CD8-positive, alpha-beta memory T cell (primary cell): ENCODE measurements around the gene COL4A1. TPM values are rescaled to one million over a fixed set of nuclear protein-coding genes. Genes with fewer than 3 reads are reported as not detected.

Experiments
- CTCF ChIA-PET: fragments of 350-600 bp; sonication (Branson Sonifier 250); formaldehyde crosslinking; loops from one replicate; lab custom pipeline; 2021; ENCODE audit warnings: antibody characterized with exemption; lab: Charles Lee
- POLR2A ChIA-PET: fragments of 350-600 bp; sonication (Branson Sonifier 250); formaldehyde crosslinking; loops from one replicate; lab custom pipeline; 2021; ENCODE audit warnings: antibody characterized with exemption; lab: Charles Lee
- DNase-seq, 5 donors: peaks; one replicate each; pipeline versions ENCODE4 v3.0.0 to v3.0.0-alpha.2; 2020 to 2022; ENCODE audit warnings: mixed read lengths in 1 of 5
- H3K27ac ChIP-seq: one replicate; pipeline ENCODE4 v1.7.0; 2013; ENCODE audit warnings: low read depth, mild to moderate bottlenecking, low read length, moderate library complexity
- H3K27me3 ChIP-seq: 2 replicates; pipeline ENCODE4 v1.7.0; 2013; ENCODE audit warnings: low read length, mild to moderate bottlenecking; ENCODE audit not compliant: insufficient read depth, poor library complexity, severe bottlenecking
- H3K36me3 ChIP-seq: 2 replicates; pipeline ENCODE4 v1.7.0; 2013; ENCODE audit warnings: mild to moderate bottlenecking, low read length, moderate library complexity; ENCODE audit not compliant: insufficient read depth
- H3K4me1 ChIP-seq: 2 replicates; pipeline ENCODE4 v1.7.0; 2013; ENCODE audit warnings: mild to moderate bottlenecking, low read length, moderate library complexity; ENCODE audit not compliant: insufficient read depth
- H3K4me3 ChIP-seq: 2 replicates; pipeline ENCODE4 v1.7.0; 2013; ENCODE audit warnings: mild to moderate bottlenecking, low read length
- H3K9me3 ChIP-seq: 2 replicates; pipeline ENCODE4 v1.7.0; 2013; ENCODE audit warnings: mild to moderate bottlenecking, low read length
- H3K27ac Mint-ChIP-seq, 8 donors: one replicate each; pipeline ENCODE4 v1.8.0; 2020 to 2021; ENCODE audit warnings: mixed read lengths in 8 of 8, mild to moderate bottlenecking in 6 of 8, inconsistent platforms in 3 of 8, moderate library complexity in 3 of 8
- H3K27me3 Mint-ChIP-seq, 2 donors: one replicate each; pipeline ENCODE4 v1.8.0; 2020 to 2021; ENCODE audit warnings: mixed read lengths in 2 of 2, mild to moderate bottlenecking in 1 of 2, moderate library complexity in 1 of 2
- H3K36me3 Mint-ChIP-seq, 3 donors: one replicate each; pipeline ENCODE4 v1.8.0; 2020 to 2021; ENCODE audit warnings: mixed read lengths in 3 of 3, inconsistent platforms in 1 of 3, mild to moderate bottlenecking in 1 of 3
- H3K4me1 Mint-ChIP-seq, 3 donors: one replicate each; pipeline ENCODE4 v1.8.0; 2020 to 2021; ENCODE audit warnings: mixed read lengths in 3 of 3, inconsistent platforms in 1 of 3, mild to moderate bottlenecking in 1 of 3
- H3K4me3 Mint-ChIP-seq, 7 donors: one replicate each; pipeline ENCODE4 v1.8.0; 2020 to 2021; ENCODE audit warnings: mixed read lengths in 7 of 7, mild to moderate bottlenecking in 6 of 7, moderate library complexity in 4 of 7, inconsistent platforms in 2 of 7
- H3K9me3 Mint-ChIP-seq, 5 donors: one replicate each; pipeline ENCODE4 v1.8.0; 2020 to 2022; ENCODE audit warnings: mixed read lengths in 5 of 5, mild to moderate bottlenecking in 3 of 5, moderate library complexity in 2 of 5, inconsistent platforms in 1 of 5
- polyA plus RNA-seq: library from polyadenylated mRNA; unstranded; fragments of 300-500 nt; fragmentation: Illumina TruSeq; gene quantifications from one replicate; pipeline ENCODE4 v1.2.3, GENCODE V29; 2021
- total RNA-seq, 2 experiments: library from RNA; stranded (reverse); gene quantifications; one replicate each; pipeline ENCODE4 v1.2.3, GENCODE V29; 2021

Gene COL4A1
- total and polyA plus RNA-seq, 3 experiments from 2014 or later = not detected

- no peak overlapping the region for H3K27ac Mint-ChIP-seq
- Histone ChIP-seq H3K4me1 (no peaks in the 10 kb centered on the region), H3K27ac (no peak overlapping the region), H3K27me3 (no peaks in the 10 kb centered on the region), H3K4me3 (no peak overlapping the region), H3K36me3 (no peaks in the 10 kb centered on the region), H3K9me3 (no peaks in the 10 kb centered on the region)
- ChIA-PET POLR2A (no interaction called here), CTCF (no interaction called here)
- peaks cover 7 to 28% (median 11%) of the 10 kb centered on the region in 5 donors for H3K9me3 Mint-ChIP-seq
- no peaks in the 10 kb centered on the region for H3K4me1 Mint-ChIP-seq
- H3K4me3 Mint-ChIP-seq = no peak overlapping the region
- H3K36me3 Mint-ChIP-seq = no peaks in the 10 kb centered on the region
- H3K27me3 Mint-ChIP-seq = no peaks in the 10 kb centered on the region
- no peak for DNase-seq
Observed at GRCh38 chr13:110102053-110102452, 204.9 kb downstream of the COL4A1 start.

- H3K4me3 Mint-ChIP-seq = no peak overlapping the region
- ChIA-PET POLR2A (no interaction called here), CTCF (no interaction called here)
- DNase-seq = no peak
- no peak overlapping the region for H3K27ac Mint-ChIP-seq
- peaks cover 5 to 28% (median 12%) of the 10 kb centered on the region in 5 donors for H3K9me3 Mint-ChIP-seq
- H3K4me3 ChIP-seq = no peak overlapping the region
- H3K27me3 Mint-ChIP-seq = no peaks in the 10 kb centered on the region
- H3K4me1 ChIP-seq = no peaks in the 10 kb centered on the region
- H3K36me3 ChIP-seq = no peaks in the 10 kb centered on the region
- no peak overlapping the region for H3K27ac ChIP-seq
- H3K9me3 ChIP-seq = no peaks in the 10 kb centered on the region
- H3K27me3 ChIP-seq = no peaks in the 10 kb centered on the region
- H3K4me1 Mint-ChIP-seq = no peaks in the 10 kb centered on the region
- no peaks in the 10 kb centered on the region for H3K36me3 Mint-ChIP-seq
Observed at GRCh38 chr13:110099922-110100321, 207.0 kb downstream of the COL4A1 start.

Other genes starting within 250 kb of the COL4A1 start
- gene COL4A2, start 127 bp upstream of the COL4A1 start, total RNA-seq = not detected
- not detected for gene COL4A2, start 127 bp upstream of the COL4A1 start, polyA plus RNA-seq